GM12878 (cell line): ENCODE measurements around the gene GATAD2B. TPM values are rescaled to one million over a fixed set of nuclear protein-coding genes. Genes with fewer than 3 reads are reported as not detected.

Source experiments
- ATAC-seq: fragments of 200-7000 bp; cut with Tn5 transposase; 3 replicates; pipeline ENCODE4 v1.9.1; 2020; ENCODE audit warnings: mild to moderate bottlenecking, moderate library complexity
- BruUV-seq: library from RNA; stranded (reverse); fragments of 400-500 nt; replicated peaks from 2 replicates; lab custom pipeline; 2021; lab: Mats Ljungman, UMichigan
- CTCF ChIA-PET: fragments of 300-600 bp; sonication (Branson Sonifier 250); formaldehyde crosslinking; extraction: SDS; loops from one replicate; lab custom pipeline; 2021; ENCODE audit warnings: inconsistent platforms; lab: Yijun Ruan, JAX
- POLR2A ChIA-PET: fragments of 350-600 bp; formaldehyde crosslinking; extraction: SDS; loops from one replicate; lab custom pipeline; 2021; ENCODE audit warnings: inconsistent platforms; lab: Charles Lee
- RAD21 ChIA-PET: fragments of 300-600 bp; sonication (Branson Sonifier 250); formaldehyde crosslinking; loops from one replicate; lab custom pipeline; 2023; ENCODE audit warnings: antibody characterized with exemption; ENCODE audit not compliant: unreplicated experiment; lab: Charles Lee
- SMC1A ChIA-PET: fragments of 300-600 bp; sonication (Branson Sonifier 250); formaldehyde crosslinking; loops from one replicate; lab custom pipeline; 2023; ENCODE audit not compliant: unreplicated experiment, uncharacterized antibody; lab: Charles Lee
- DNase-seq: peaks from one replicate; pipeline ENCODE4 v3.0.0-alpha.2; 2011; ENCODE audit warnings: low read depth, low spot score
- FAIRE-seq: peaks from 3 replicates; lab custom pipeline; 2011; peaks lifted over from hg19 to GRCh38; lab: Jason Lieb, UNC
- H2AFZ ChIP-seq: 2 replicates; pipeline ENCODE4 v1.6.0; 2011; ENCODE audit warnings: low read depth, low read length, control low read depth; ENCODE audit not compliant: control insufficient read depth
- H3K27ac ChIP-seq: 2 replicates; pipeline ENCODE4 v1.5.1; 2011; ENCODE audit warnings: control low read depth; ENCODE audit not compliant: control insufficient read depth, insufficient read depth
- H3K27me3 ChIP-seq, 2 experiments: replicated peaks in 1 of 2; 2 replicates each; pipeline versions ENCODE4 v1.6.0 to v1.6.1; 2011; ENCODE audit warnings: low read length in 1 of 2; ENCODE audit not compliant: control insufficient read depth in 2 of 2, insufficient read depth in 2 of 2
- H3K36me3 ChIP-seq, 2 experiments: 2 replicates each; pipeline ENCODE4 v1.5.1; 2011; ENCODE audit warnings: low read length in 1 of 2; ENCODE audit not compliant: control insufficient read depth in 2 of 2, insufficient read depth in 2 of 2
- H3K4me1 ChIP-seq: 2 replicates; pipeline ENCODE4 v1.6.1; 2011; ENCODE audit warnings: mild to moderate bottlenecking, low read length, moderate library complexity, mixed read lengths; ENCODE audit not compliant: control insufficient read depth, insufficient read depth
- H3K4me2 ChIP-seq: 2 replicates; pipeline ENCODE4 v1.6.0; 2011; ENCODE audit warnings: control low read depth; ENCODE audit not compliant: control insufficient read depth, insufficient read depth
- H3K4me3 ChIP-seq: fragments of 200-600 bp; sonication (generic); 2 replicates; pipeline ENCODE4 v1.5.1; 2016
- H3K79me2 ChIP-seq: 2 replicates; pipeline ENCODE4 v1.6.0; 2011; ENCODE audit warnings: low read length; ENCODE audit not compliant: control insufficient read depth, insufficient read depth
- H3K9ac ChIP-seq: 2 replicates; pipeline ENCODE4 v1.8.0; 2011; ENCODE audit warnings: low read length, control low read depth, mixed read lengths; ENCODE audit not compliant: control insufficient read depth, insufficient read depth
- H3K9me3 ChIP-seq: replicated peaks from 3 replicates; pipeline ENCODE4 v1.5.1; 2011; ENCODE audit warnings: mild to moderate bottlenecking, low read length; ENCODE audit not compliant: control insufficient read depth, insufficient read depth
- H4K20me1 ChIP-seq: 2 replicates; pipeline ENCODE4 v1.6.0; 2011; ENCODE audit not compliant: control insufficient read depth, insufficient read depth
- BCLAF1 ChIP-seq: fragments of 450-650 bp; IDR thresholded peaks from 2 replicates; pipeline ENCODE4 v1.6.1; 2017; ENCODE audit warnings: antibody characterized with exemption, mild to moderate bottlenecking, moderate library complexity
- CBFB ChIP-seq: IDR thresholded peaks from 2 replicates; pipeline ENCODE4 v1.6.1; 2016; ENCODE audit warnings: antibody characterized with exemption, low read depth
- GATAD2B ChIP-seq: fragments of 450-650 bp; conservative IDR thresholded peaks from 2 replicates; pipeline ENCODE4 v1.6.1; 2017; ENCODE audit warnings: low read depth, mild to moderate bottlenecking, moderate library complexity
- HCFC1 ChIP-seq: fragments of 150-350 bp; IDR thresholded peaks from 2 replicates; pipeline ENCODE4 v1.6.1; 2014; ENCODE audit warnings: low read length
- HDAC6 ChIP-seq: fragments of 200-600 bp; sonication (generic); IDR thresholded peaks from one replicate; pipeline ENCODE4 v1.8.0; 2017; ENCODE audit warnings: antibody characterized with exemption; ENCODE audit not compliant: unreplicated experiment
- MXI1 ChIP-seq: fragments of 150-350 bp; IDR thresholded peaks from 2 replicates; pipeline ENCODE4 v1.6.1; 2011; ENCODE audit warnings: low read depth, mild to moderate bottlenecking, inconsistent platforms, low read length, improper control_type of control experiment
- PBX3 ChIP-seq: IDR thresholded peaks from 2 replicates; pipeline ENCODE4 v1.6.1; 2011; ENCODE audit warnings: mild to moderate bottlenecking, low read depth, low read length, moderate library complexity; ENCODE audit not compliant: insufficient replicate concordance
- POLR2AphosphoS5 ChIP-seq: IDR thresholded peaks from 2 replicates; pipeline ENCODE4 v1.6.1; 2011; ENCODE audit warnings: mild to moderate bottlenecking, low read length, inconsistent platforms
- RCOR1 ChIP-seq: conservative IDR thresholded peaks from 2 replicates; pipeline ENCODE4 v1.6.1; 2012; ENCODE audit warnings: low read depth, low read length, improper control_type of control experiment
- SIN3A ChIP-seq: IDR thresholded peaks from 2 replicates; pipeline ENCODE4 v1.6.1; 2012; ENCODE audit warnings: low read depth, low read length, improper control_type of control experiment
- SMAD1 ChIP-seq: fragments of 450-650 bp; IDR thresholded peaks from 2 replicates; pipeline ENCODE4 v1.6.1; 2018; ENCODE audit warnings: mild to moderate bottlenecking, low read depth; ENCODE audit not compliant: partially characterized antibody
- SREBF2 ChIP-seq: IDR thresholded peaks from 2 replicates; pipeline ENCODE4 v1.6.1; 2012; ENCODE audit warnings: mild to moderate bottlenecking, low read length
- SRF ChIP-seq, 2 experiments: IDR thresholded peaks; 2 replicates each; pipeline ENCODE4 v1.6.1; 2011; ENCODE audit warnings: low read depth in 2 of 2, low read length in 2 of 2, mild to moderate bottlenecking in 1 of 2, moderate library complexity in 1 of 2
- TAF1 ChIP-seq: IDR thresholded peaks from 2 replicates; pipeline ENCODE4 v1.6.1; 2011; ENCODE audit warnings: mild to moderate bottlenecking, low read depth, low read length, borderline replicate concordance
- TCF3 ChIP-seq: IDR thresholded peaks from 2 replicates; pipeline ENCODE4 v1.6.1; 2012; ENCODE audit warnings: low read depth, mild to moderate bottlenecking, low read length, borderline replicate concordance; ENCODE audit not compliant: insufficient read depth
- USF2 ChIP-seq: IDR thresholded peaks from 2 replicates; pipeline ENCODE4 v1.6.1; 2011; ENCODE audit warnings: low read depth, low read length, improper control_type of control experiment, borderline replicate concordance
- ZBED1 ChIP-seq: IDR thresholded peaks from 2 replicates; pipeline ENCODE4 v1.6.1; 2016; ENCODE audit warnings: borderline replicate concordance
- ZNF274 ChIP-seq: IDR thresholded peaks from one replicate; pipeline ENCODE4 v1.8.0; 2011; ENCODE audit not compliant: insufficient read length, insufficient read depth
- WGBS: methylation state at CpG from one replicate; pipeline ENCODE4 v1.1.6; 2016; ENCODE audit warnings: low lambda C conversion rate; ENCODE audit not compliant: insufficient replicate concordance, insufficient coverage; ENCODE audit errors: missing lambda C conversion rate; 5-methylcytosine and 5-hydroxymethylcytosine counted together
- in situ Hi-C: fragments of 300-500 bp; cut with MboI; formaldehyde crosslinking; loops from 9 replicates; pipeline ENCODE4 v1.14.3; 2018; ENCODE audit warnings: mixed read lengths
- intact Hi-C: fragments of 100-400 bp; cut with micrococcal nuclease; formaldehyde crosslinking; loops from one replicate; pipeline ENCODE4 v1.14.2; 2022; ENCODE audit not compliant: unreplicated experiment
- polyA plus RNA-seq, 11 experiments: library from polyadenylated mRNA; depleted of rRNA in 4 of 11; unstranded in 6 of 11; stranded (reverse) in 5 of 11; fragments of >200 nt; fragmentation: Nextera tagmentation in 4 of 11; fragmentation: Illumina TruSeq in 1 of 11; extraction: Ambion mirVana in 4 of 11; extraction: Trizol in 1 of 11; gene quantifications; 1 replicate in 1 of 11; 2 replicates in 10 of 11; pipeline versions ENCODE4 v1.2.1 to v1.2.3, GENCODE V29; 2011 to 2016; ENCODE audit warnings: inconsistent platforms in 2 of 11, missing spikeins in 2 of 11, low read depth in 1 of 11
- total RNA-seq, 4 experiments: library from RNA; depleted of rRNA in 3 of 4; stranded (reverse); fragments of >200 nt in 3 of 4; fragmentation: Illumina TruSeq in 1 of 4; extraction: Trizol in 1 of 4; gene quantifications; 2 replicates each; pipeline versions ENCODE4 v1.2.1 to v1.2.3, GENCODE V29; 2013 to 2021

Gene GATAD2B
- total and polyA plus RNA-seq, 10 of the 15 experiments (the other 5 are each of a cell fraction or from before 2014, with no cell fraction given): 2.4 to 63.1 (median 8.7) TPM

GRCh38 chr1:153940756-153941155, 18.0 kb upstream of the GATAD2B start:
- H3K4me2 ChIP-seq: no peak overlapping the region
- BruUV-seq: no TSS peak
- H3K9ac ChIP-seq: no peak overlapping the region
- TF ChIP-seq HDAC6 (no peak), RCOR1 (no peak), SRF (IDR thresholded peaks at IDR 0.05; ENCODE audit: low read depth in 2 of 2, low read length in 2 of 2) (no peak), TAF1 (no peak), TCF3 (no peak), GATAD2B (no peak), SIN3A (no peak), ZBED1 (no peak), ZNF274 (no peak), HCFC1 (no peak), USF2 (no peak), CBFB (no peak), MXI1 (no peak), POLR2AphosphoS5 (no peak), PBX3 (no peak), SREBF2 (no peak), SMAD1 (no peak), BCLAF1 (no peak)
- TF ChIP-seq, all 136 proteins: peak for 0
- ChIA-PET CTCF (interaction anchor here (1.9 kb wide), 1 partner anchor 144 kb away, joined by 4 read pairs; no protein-coding TSS in a partner anchor), RAD21 (no interaction called here), POLR2A (interaction anchor here (1.4 kb wide), 1 partner anchor 27 kb away, joined by 5 read pairs; the partner anchor contains the start of gene CREB3L4), SMC1A (interaction anchor here (0.7 to 1.7 kb wide), 3 partner anchors 13 to 142 kb away, joined by 3 read pairs; no protein-coding TSS in a partner anchor)
- Histone ChIP-seq H3K27me3 (no peaks in the 10 kb centered on the region), H4K20me1 (no peaks in the 10 kb centered on the region), H3K36me3 (peaks cover 17 to 25% of the 10 kb centered on the region in 2 experiments; a peak in 3 of 4 replicates), H3K9me3 (no peaks in the 10 kb centered on the region), H3K4me3 (no peak overlapping the region), H2AFZ (no peak overlapping the region), H3K4me1 (peaks cover 10% of the 10 kb centered on the region), H3K79me2 (peaks cover 26% of the 10 kb centered on the region), H3K27ac (no peak overlapping the region)
- DNase-seq (no peak), ATAC-seq (no peak), FAIRE-seq (no peak)
- intact Hi-C loops (no loop called here), in situ Hi-C loops (no loop called here)
- WGBS: 96% methylated on average over 8 of the region's 8 CpGs
